ENCODE results near the gene TAS2R60.
"Not testable (repeated sequence)": the region's sequence is repeated elsewhere in the genome, so short reads cannot be mapped to it uniquely, and the experiment has no call there.

Gene TAS2R60

DNA sequence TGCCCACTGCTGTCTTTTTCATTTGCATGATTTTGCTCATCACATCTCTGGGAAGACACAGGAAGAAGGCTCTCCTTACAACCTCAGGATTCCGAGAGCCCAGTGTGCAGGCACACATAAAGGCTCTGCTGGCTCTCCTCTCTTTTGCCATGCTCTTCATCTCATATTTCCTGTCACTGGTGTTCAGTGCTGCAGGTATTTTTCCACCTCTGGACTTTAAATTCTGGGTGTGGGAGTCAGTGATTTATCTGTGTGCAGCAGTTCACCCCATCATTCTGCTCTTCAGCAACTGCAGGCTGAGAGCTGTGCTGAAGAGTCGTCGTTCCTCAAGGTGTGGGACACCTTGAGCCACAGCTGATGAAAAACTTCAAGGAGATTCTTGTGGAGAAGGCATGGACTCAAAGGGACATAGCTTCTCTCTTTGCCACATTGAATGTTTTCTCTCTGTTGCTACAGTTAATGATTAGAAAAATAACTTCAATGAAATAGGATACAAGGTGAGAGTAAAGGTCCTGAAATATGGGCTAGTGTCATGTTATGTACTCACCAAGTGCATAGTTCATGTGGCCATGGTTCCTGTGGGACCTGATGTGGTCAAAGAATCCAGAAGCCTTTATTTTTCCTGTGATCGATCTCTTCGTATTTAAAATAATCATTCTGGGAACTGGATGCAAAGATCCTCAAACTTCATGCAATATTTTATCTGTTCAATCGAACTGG, 970 bp downstream of the TAS2R60 start:
- no peak for DNase-seq

DNA sequence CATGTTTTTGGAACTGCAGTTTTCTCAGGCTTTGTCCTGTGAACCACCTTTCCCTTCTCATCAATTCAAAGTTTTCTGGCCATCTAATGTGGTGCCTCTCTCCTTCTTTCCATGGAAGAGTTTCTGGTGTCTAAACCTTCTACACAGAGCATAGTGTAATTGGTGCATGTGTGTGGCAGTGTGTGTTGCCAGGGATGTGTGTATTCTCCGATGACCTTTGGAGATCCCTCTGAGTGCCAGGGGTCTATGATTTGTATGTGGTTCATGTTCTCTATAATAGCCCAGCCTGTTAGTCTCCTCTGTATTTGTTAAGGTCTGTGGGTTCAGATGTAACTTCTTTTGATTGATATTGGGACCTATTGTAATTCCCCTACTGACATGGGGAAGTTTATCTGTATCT, 1.5 kb downstream of the TAS2R60 start:
- no peak for DNase-seq

DNA sequence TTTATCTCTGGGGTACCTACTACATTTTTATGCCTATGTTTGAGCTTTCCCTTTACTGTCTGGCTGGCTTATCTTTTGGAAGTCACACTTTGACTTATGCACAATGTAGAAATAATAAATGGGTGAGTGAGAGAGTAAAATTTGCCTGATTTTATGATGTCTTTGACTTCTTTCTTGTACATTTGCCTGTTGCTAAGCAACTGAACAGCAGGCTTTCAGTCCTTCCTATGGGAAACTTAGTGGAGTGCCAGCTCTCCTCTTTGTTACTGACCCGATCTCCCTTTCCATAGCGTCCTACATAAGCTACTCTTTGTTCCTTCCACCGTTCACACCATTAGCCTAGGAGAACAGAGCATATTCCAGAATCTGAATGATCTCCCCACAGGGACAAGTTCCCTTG, 4.2 kb downstream of the TAS2R60 start:
- DNase-seq = no peak

DNA sequence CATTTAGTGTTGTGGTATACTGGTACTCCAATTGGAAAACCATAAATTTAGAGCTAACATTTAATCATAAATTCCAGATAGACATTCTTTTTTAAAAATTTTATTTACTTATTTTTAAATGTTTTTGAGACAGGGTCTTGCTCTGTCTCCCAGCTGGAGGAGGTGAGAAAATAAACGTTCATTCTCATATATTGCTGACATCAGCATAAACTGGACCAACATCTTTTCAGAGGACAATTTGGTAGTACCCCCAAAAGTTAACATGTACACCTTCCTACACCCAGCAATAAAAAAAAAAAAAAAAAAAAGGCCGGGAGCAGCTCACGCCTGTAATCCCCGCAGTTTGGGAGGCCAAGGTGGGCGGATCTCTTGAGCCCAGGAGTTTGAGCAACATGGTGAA, 5.2 kb downstream of the TAS2R60 start:
- no peak for DNase-seq

DNA sequence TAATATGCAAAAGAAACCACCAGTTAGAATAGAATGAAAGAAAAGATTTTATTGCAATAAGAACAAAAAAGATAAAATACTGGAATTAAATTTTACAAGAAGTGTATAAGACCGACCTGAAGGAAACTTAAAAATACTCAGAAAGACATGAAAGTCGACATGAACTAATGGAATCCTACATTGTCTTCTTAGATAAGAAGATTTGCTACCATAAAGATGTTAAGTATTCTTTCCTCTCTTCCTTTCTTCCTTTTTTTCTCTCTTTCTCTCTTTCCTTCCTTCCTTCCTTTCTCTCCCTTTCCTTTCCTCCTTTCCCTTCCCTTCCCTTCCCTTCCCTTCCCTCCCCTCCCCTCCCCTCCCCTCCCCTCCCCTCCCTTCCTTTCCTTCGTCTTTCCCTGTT, 6.5 kb downstream of the TAS2R60 start:
- DNase-seq = no peak

DNA sequence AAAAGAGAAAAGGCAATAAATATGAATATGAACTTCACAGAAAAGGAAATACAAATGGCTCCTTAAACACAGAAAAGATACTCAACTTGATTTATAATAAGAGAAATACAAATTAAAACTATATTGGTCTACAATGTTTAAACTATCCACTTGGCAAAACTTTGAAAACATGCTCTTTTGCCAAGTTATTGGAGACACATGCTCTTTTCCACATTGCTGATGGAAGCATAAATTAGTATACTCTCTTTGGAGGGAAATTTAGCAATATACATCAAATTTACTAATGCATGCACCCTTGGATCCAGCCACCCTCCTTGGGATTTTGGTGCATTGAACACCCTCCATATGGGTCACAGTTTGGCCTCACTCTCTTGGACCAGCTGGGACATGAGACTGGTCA, 7.9 kb downstream of the TAS2R60 start:
- DNase-seq = no peak

DNA sequence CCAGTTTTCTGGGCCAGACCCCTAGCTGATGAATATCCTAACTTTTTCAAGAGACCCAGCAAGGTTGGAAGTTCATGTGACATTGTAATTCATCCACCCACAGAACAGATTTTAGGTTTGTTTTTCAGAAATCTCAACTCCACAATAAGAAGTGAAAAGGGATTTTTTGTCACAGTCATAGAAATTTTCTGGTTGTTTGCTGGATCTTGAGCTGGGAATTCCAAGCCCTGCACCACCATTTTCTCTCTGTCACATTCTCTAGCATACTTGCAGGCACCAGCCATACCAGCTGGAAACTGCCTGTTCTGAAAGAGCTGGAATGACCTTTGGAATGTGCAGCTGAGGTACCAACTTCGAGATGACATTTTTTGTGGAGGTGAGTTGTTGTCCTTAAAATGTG, 8.5 kb downstream of the TAS2R60 start:
- DNase-seq = no peak

DNA sequence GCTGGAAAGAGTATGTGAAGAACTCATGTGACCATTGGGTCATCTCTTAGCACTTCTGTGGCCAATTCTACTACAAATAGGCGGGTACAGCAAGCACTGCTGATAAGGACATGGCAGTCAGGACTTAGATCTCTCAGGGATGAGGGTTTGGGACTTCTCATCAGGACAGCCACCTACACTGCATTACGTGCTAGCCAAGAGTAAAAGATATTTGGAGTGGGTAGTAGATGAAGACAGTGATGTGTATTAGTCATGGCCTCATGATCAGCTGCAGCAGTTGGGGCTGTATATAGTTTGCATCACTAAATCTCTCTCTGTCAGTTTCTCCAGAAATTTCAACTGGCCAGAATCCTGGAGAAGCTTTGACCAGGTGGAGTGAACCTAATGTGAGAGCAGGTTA, 9.2 kb downstream of the TAS2R60 start:
- DNase-seq = no peak

DNA sequence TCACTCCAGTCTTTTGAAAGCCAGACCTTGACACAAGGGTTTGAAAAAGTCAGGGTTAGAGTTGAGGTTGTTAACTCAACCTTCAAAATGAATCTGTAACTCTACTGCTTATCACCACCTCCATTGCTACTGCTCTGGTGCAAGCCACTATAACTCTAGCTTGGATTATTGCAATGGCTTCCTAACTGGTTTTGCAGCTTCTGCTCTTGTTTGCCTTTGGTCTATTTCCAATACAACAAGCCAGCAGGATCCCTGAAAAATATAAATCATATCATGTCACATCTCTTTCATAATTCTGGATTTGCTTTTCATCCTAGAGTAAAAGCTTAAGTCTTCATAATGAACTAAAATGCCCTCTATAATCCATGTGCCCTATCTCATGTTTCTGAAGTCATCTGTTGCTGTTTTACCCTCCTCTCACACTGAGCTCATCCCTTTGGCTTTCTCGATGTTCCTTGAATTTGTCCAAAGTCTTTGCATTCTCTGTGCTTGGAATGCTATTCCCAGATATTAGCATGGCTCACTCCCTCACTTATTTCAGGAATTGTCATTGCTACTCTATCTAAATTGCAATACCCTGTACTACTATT, 10.9 kb downstream of the TAS2R60 start:
- no peak for DNase-seq

DNA sequence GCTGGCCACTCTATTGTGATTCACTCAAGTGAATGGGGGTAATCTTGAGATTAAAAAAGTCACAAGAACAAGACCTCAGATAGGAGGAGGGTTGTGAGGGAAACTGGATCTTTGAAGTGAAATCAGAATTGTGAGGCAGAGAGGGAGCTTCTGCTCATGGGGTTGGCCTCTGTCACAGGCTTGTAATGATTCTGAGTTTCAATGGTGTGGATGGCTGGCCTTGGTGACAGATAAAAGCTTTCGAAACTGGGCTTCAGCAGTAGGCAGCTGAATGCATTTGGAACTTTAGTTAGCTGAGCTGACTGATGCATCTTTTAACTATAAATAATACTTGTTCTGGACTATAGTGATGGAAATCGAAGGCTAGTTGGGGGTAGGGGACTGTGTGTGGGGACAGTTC, 12.2 kb downstream of the TAS2R60 start:
- DNase-seq = no peak

DNA sequence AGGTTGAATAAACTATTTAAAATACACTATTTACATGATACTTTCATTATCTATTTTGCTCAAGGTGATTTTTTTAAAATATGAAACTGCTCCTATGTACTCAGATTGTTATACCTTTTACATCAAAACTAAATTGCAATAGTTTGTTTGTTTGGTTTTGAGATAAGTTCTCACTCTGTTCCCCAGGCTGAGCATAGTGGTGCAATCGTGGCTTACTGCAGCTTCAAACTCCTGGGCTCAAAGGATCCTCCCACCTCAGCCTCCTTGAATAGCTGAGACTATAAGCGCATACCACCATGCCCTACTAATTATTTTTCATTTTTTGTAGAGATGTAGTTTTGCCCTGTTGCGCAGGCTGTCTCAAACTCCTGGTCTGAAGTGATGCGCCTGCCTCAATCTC, 12.7 kb downstream of the TAS2R60 start:
- no peak for DNase-seq

DNA sequence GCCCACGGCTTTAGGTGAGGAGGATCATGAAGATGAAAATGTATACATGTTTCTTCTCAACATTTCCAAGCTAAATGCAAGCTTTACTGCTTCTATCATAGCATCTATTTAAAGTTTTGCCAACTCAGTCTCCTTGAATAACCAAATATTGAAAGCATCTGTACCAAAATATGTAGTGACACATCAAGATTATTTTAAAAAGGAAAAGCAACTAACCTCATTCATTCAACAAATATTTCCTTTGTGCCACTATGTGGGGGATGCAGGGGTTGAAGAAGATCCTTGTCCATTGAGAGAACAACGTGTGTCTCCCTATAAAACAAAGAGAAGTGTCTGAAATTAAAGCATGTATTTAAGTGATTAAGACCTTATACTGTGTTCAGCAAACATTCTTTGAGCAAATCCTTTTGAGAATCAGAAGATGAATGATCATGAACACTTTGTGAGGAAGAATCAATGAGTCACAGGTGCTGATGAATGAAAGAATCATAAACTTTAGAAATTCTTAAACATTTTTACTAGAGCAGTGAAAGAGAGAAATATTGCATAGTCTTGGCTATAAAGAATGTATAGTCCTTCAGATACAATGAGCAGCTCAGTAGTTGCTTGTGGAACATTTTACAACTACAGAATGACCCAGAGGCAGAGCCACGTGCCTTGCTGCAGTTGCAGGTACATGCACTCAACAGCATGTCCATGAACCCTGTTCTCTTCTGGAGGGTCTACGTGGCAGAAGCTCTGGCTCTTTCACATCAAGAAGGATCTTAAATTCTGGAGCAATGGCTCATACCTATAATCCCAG, 13.9 kb downstream of the TAS2R60 start:
- no peak for DNase-seq

DNA sequence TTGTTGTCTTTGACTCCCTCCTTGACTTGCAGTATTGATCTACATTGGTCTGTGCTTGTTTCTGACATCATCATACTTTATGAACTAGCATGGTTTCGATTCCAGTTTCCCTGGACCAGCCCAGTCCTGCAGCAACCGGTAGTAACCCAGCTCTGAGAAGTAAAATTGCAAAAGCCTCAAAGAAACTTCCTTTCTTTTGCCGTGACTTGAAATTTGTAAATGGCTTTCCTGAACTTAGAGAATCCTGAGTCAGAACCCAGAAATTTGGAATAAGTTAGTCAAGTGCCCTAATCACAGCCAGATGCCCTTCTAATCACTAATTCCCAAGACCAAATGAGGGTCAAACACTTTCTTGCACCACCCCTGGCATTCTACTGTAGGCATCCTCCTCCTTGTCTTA, 15.0 kb downstream of the TAS2R60 start:
- no peak for DNase-seq

DNA sequence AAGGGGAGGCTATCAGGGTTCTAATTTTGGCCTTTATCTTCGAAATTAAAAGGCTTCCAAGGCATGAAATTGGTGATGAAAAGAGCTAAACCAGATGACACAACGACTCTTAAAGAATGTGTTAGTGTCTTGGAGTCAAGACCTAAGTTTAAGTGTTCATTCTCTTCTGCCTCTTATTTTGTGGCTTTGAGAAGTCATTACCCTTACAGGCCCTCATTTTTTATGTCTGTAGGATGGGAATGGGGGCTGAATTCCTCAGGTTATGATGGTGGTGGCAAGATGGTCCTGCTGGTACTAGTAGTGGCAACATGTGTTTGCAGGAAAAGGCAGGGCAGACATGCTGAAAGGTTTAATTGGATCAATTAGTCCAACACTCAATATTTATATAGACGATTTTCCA, 15.4 kb downstream of the TAS2R60 start:
- DNase-seq = no peak

DNA sequence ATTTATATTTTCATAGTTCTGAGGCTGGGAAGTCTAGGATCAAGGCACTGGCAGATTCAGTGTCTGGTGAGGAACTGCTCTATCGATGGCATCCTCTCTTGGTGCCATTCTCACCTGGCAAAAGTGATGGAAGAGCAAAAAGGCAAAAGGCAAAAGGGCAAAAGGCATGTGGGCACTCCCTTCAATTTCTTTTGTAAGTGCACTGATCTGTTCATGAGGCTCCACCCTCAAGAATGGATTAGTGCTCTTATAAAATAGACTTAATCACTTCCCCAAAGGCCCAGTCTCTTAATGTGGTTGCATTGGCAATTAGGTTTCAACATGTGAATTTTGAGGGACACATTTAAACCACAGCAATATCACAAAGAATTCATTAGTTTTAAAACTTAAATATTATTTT, 16.1 kb downstream of the TAS2R60 start:
- DNase-seq = no peak

DNA sequence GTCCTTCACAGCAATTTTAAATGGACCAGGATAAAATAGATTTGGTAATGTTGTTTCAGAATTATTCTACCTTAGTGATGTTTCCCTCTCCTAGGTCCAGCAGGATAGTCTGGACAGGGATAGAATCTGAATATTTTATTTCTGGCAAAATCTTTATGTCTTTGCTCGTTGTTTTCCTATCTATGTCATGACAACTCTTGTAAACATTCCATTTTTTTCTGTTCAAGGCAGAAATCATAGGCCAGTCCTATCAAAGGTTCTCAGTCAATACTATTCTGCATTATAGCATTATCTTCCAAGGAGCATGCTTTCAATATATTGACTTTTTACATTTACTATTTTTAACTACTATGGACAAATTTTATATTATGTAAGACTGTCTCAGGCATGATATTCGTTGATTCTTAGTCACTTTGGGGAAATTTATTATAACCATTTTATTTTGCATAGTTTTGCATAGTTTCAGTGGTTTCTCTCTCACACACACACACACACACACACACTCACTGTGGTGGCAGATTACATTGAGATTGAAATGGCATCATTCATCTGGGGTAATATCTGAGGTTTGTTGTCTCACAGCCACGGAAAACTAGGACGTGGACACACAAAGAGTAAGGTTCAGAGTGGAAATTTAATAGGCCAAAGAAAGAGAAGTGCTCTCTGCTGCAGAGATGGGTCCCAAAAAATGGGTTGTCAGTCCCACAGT, 17.2 kb downstream of the TAS2R60 start:
- no peak for DNase-seq

DNA sequence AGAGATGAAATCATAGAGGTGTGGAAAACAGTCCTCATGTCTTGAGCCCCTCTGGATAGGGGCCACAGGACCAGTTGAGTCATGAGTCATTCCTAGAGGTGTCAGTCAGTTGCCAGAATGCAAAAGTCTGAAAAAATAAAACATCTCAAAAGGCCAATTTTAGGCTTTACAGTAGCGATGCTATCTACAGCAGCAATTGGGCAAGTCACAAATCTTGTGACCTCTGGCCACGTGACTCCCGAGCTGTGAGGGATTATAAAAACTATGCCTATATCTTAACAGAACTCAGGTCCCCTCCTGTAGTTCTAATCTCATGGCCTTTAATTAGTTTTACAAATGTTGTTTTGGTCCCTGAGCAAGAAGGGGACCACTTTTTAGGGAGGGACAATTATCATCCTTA, 18.8 kb downstream of the TAS2R60 start:
- no peak for DNase-seq

DNA sequence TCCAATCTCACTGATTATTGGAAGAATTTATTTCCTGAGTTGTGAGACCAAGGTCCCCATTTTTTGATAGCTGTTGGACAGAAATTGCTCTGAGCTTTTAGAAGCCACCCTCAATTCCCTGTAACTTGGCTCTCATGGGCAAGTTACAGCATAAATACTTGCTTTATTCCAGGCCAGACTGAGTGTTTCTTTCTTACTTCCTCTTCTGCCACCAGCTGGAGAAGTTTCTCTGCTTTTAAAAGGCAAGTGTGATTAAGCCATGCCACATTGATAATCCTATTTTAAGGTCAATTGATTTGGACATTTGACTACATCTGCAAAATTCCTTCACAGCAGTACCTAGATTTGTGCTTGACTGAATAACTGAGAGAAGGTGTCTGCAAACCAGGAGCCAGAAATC, 20.3 kb downstream of the TAS2R60 start:
- DNase-seq = no peak

DNA sequence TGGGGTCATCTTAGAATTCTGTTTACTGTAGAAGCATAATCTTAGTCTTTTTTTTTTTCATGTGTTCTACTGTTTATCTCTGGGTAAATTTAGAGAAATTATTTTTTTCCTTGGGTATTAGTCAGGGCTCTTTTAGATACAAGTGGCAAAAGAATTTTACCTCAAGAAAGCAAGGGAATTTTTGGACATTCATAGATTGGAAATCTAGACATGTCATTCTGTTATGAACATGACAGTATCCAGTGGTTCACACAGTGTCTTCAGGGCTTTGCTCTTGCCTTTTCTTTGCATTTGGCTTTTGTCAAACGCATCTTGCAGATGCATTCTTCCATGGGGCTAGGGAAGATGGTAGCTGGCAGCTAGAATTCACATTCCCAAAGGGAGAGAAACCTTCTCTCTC, 20.7 kb downstream of the TAS2R60 start:
- DNase-seq = no peak

DNA sequence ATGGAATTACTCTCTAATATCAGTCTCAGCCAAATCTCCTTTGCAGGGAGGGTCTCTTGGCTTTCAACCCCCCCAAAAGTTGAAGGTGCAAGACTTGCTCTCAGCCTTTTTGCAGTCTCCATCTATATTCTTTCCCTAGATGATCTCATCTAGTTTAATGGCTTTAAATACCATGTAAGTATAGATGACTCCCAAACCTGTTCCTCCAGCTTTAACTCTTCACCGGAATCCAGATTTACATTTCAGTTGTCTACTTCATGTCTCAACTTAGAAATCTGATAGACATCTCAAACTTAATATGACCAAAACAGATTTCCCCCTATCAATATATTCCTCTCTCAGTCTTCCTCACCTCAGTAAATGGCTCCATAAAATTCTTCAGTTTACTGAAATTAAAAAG, 24.5 kb downstream of the TAS2R60 start:
- no peak for DNase-seq

DNA sequence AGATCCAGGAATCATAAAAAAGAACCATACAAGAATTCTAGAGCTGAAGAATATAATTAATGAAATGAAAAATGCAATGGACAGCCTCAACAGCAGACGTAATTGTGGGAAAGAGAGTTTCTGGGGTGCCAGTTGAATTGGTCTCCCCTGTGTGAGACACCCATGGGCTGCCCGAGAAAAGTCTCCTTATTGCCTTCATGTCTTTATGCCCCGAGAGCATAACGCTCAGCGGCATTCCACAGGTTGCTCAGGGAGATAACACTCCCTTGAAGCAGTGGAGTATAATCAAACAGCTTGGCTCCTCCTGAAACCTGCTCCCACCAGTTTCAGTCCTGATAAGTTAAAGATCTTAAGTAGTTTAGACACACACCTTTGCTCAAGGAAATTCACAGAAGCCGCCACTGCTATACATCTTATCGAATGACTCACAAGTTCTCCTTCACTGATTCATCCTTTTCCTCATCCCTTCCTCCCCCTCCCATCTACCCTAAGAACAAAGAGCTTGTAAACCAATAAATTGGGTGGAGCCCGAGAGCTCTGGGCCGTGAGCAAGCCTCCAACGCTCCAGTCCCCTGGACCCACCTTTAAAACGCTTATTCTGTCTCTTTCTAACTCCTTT, 28.9 kb downstream of the TAS2R60 start:
- DNase-seq = not testable (repeated sequence)

DNA sequence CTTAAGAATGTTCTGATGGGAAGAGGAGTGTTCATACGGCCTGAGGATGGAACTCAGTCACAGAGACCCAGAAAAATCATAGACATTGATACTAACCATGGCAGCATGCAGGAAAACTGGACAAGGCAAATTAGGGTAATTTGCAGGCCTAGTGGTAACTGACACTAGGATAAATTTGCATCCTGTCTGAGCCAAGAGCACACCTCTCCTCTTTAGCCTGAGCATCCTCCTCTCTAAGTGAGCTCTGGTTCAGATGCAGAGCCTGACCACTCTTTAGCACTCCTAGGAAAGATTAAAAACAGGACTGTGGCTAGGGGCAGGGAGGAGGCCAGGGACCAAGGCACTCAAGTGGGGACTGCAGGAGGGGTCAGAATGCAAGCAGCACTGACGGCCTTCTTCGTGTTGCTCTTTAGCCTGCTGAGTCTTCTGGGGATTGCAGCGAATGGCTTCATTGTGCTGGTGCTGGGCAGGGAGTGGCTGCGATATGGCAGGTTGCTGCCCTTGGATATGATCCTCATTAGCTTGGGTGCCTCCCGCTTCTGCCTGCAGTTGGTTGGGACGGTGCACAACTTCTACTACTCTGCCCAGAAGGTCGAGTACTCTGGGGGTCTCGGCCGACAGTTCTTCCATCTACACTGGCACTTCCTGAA, 34.4 kb downstream of the TAS2R60 start, which contains the start of gene TAS2R41:
TSS of gene TAS2R41 (plus strand) at position 373 of the 650 bp plus-strand sequence. CDS start at position 373, 0 bp downstream.
- DNase-seq = no peak

Data from left hindlimb (tissue), 1 donor.